ENCODE data around the gene LSAMP.

DNA sequence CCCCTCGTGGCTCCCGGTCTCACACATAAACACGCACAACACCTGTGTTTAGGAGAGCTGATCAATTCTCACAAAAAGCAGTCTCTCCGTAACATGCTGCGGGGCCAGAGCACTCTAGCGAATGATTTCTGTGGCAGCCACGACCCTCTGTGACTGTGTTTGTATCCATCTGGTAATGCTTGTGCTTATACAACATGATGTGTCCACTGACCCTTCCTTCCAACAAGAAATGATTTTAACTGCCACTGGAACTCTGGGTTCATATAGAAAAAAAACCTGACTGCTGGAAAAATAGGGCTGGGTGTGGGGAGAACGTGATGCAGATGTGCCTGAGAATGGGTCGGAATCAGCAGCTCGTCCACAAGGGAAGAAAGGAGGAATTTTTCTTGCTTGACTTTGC lies 411.8 kb downstream of the LSAMP start:
- no peak for TF ChIP-seq POLR2AphosphoS5 (IDR thresholded peaks at IDR 0.05; ENCODE audit: insufficient read depth in 1 of 2, low read depth in 1 of 2)
- TF ChIP-seq, protein P1, sequence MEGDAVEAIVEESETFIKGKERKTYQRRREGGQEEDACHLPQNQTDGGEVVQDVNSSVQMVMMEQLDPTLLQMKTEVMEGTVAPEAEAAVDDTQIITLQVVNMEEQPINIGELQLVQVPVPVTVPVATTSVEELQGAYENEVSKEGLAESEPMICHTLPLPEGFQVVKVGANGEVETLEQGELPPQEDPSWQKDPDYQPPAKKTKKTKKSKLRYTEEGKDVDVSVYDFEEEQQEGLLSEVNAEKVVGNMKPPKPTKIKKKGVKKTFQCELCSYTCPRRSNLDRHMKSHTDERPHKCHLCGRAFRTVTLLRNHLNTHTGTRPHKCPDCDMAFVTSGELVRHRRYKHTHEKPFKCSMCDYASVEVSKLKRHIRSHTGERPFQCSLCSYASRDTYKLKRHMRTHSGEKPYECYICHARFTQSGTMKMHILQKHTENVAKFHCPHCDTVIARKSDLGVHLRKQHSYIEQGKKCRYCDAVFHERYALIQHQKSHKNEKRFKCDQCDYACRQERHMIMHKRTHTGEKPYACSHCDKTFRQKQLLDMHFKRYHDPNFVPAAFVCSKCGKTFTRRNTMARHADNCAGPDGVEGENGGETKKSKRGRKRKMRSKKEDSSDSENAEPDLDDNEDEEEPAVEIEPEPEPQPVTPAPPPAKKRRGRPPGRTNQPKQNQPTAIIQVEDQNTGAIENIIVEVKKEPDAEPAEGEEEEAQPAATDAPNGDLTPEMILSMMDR (IDR thresholded peaks at IDR 0.05) = no peak
